Naive B cell (primary cell): ENCODE measurements around the gene ALKBH8. TPM values are rescaled to one million over a fixed set of nuclear protein-coding genes. Genes with fewer than 3 reads are reported as not detected.
A peak's percentile ranks its signal among the peaks of the same experiment; 100 is the strongest.
"Not testable (repeated sequence)": the region's sequence is repeated elsewhere in the genome, so short reads cannot be mapped to it uniquely, and the experiment has no call there.

Source experiments
- ATAC-seq, 2 donors: fragments of 150-1000 bp; cut with Tn5 transposase; 2 replicates each; pipeline ENCODE4 v1.10.0; 2021; ENCODE audit warnings: low read depth in 2 of 2, mild to moderate bottlenecking in 2 of 2, moderate library complexity in 2 of 2
- DNase-seq: peaks from one replicate; pipeline ENCODE4 v3.0.0; 2022
- H3K27ac Mint-ChIP-seq, 6 donors: one replicate each; pipeline ENCODE4 v1.8.0; 2020 to 2022; ENCODE audit warnings: mild to moderate bottlenecking in 6 of 6, mixed read lengths in 6 of 6, moderate library complexity in 5 of 6, inconsistent platforms in 2 of 6
- H3K27me3 Mint-ChIP-seq, 3 donors: one replicate each; pipeline ENCODE4 v1.8.0; 2021 to 2022; ENCODE audit warnings: mixed read lengths in 3 of 3, mild to moderate bottlenecking in 1 of 3
- H3K36me3 Mint-ChIP-seq, 2 donors: one replicate each; pipeline ENCODE4 v1.8.0; 2020 to 2022; ENCODE audit warnings: mixed read lengths in 2 of 2, inconsistent platforms in 1 of 2, mild to moderate bottlenecking in 1 of 2
- H3K4me1 Mint-ChIP-seq, 3 donors: one replicate each; pipeline ENCODE4 v1.8.0; 2020 to 2022; ENCODE audit warnings: mixed read lengths in 3 of 3, inconsistent platforms in 1 of 3, mild to moderate bottlenecking in 1 of 3, moderate library complexity in 1 of 3
- H3K4me3 Mint-ChIP-seq, 8 donors: one replicate each; pipeline ENCODE4 v1.8.0; 2020 to 2022; ENCODE audit warnings: mild to moderate bottlenecking in 8 of 8, mixed read lengths in 8 of 8, moderate library complexity in 8 of 8, inconsistent platforms in 2 of 8
- H3K9me3 Mint-ChIP-seq, 7 donors: one replicate each; pipeline ENCODE4 v1.8.0; 2020 to 2022; ENCODE audit warnings: mixed read lengths in 7 of 7, mild to moderate bottlenecking in 5 of 7, inconsistent platforms in 2 of 7, moderate library complexity in 1 of 7
- polyA plus RNA-seq, 6 donors: library from polyadenylated mRNA; unstranded; fragments of 300-500 nt; fragmentation: Illumina TruSeq; gene quantifications; one replicate each; pipeline ENCODE4 v1.2.3, GENCODE V29; 2021; ENCODE audit warnings: low read depth in 6 of 6

ALKBH8 gene
- polyA plus RNA-seq, 6 donors from 2014 or later: 3.8 to 13.0 (median 8.7) TPM

DNA sequence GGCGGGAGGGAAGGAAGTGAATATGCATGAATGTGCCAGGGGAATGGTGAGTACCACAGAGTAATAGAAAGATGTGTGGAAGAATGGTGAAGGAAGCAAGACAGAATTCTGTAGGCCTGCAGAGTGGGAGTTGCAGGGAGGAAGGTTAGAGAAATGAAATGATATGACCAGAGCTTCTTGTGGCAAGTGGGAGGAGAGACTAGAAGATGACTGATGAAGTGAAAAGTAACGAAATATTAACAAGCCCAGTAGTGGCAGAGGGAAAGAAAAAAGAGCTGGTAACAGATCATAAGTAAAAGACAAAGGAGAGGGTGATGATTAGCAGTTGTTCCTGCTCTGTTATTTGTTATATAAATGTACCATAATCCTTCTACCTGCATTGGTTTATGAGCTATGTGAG, 1.0 kb upstream of the ALKBH8 start:
- Mint-ChIP-seq H3K9me3 (no peaks in the 10 kb centered on the region), H3K27me3 (no peaks in the 10 kb centered on the region), H3K4me3 (peak overlapping the region; percentile 91 to 96 (median 93)), H3K27ac (peak overlapping the region in 4 of 6 donors; percentile 75 to 97 (median 88)), H3K4me1 (peaks cover 39 to 57% (median 43%) of the 10 kb centered on the region in 3 donors), H3K36me3 (no peaks in the 10 kb centered on the region)
- ATAC-seq (no peak), DNase-seq (no peak)

GRCh38 chr11:107565955-107566501, 493 bp upstream of the ALKBH8 start:
- peak overlapping the region; percentile 91 to 96 (median 93) for H3K4me3 Mint-ChIP-seq
- not testable (repeated sequence) for ATAC-seq, H3K9me3 Mint-ChIP-seq, H3K36me3 Mint-ChIP-seq, DNase-seq, H3K27me3 Mint-ChIP-seq
- H3K4me1 Mint-ChIP-seq: peaks cover 39 to 57% (median 43%) of the 10 kb centered on the region in 3 donors
- H3K27ac Mint-ChIP-seq: peak overlapping the region; percentile 80 to 97 (median 92)

- DNase-seq (no peak), ATAC-seq (no peak)
- peak overlapping the region; percentile 84 to 97 (median 94) for H3K27ac Mint-ChIP-seq
- peaks cover 0 to 3% of the 10 kb centered on the region in 2 donors for H3K36me3 Mint-ChIP-seq
- H3K27me3 Mint-ChIP-seq: no peaks in the 10 kb centered on the region
- H3K9me3 Mint-ChIP-seq: no peaks in the 10 kb centered on the region
- peaks cover 39 to 57% (median 43%) of the 10 kb centered on the region in 3 donors for H3K4me1 Mint-ChIP-seq
- H3K4me3 Mint-ChIP-seq: peak overlapping the region; percentile 91 to 96 (median 93)
Measured at GRCh38 chr11:107564877-107565218, 687 bp downstream of the ALKBH8 start.

- H3K27me3 Mint-ChIP-seq: no peaks in the 10 kb centered on the region
- peaks cover 0 to 11% of the 10 kb centered on the region in 2 donors for H3K36me3 Mint-ChIP-seq
- no peak for ATAC-seq
- DNase-seq: peak; percentile 37
- H3K9me3 Mint-ChIP-seq: no peaks in the 10 kb centered on the region
- H3K4me3 Mint-ChIP-seq: peak overlapping the region in 3 of 8 donors; percentile 26 to 94 (median 45)
- H3K4me1 Mint-ChIP-seq: peaks cover 39 to 57% (median 43%) of the 10 kb centered on the region in 3 donors
- H3K27ac Mint-ChIP-seq: peak overlapping the region in 3 of 6 donors; percentile 56 to 90 (median 66)
Measured at GRCh38 chr11:107563702-107564101, 1.8 kb downstream of the ALKBH8 start.

- Mint-ChIP-seq H3K4me1 (peaks cover 33 to 50% (median 34%) of the 10 kb centered on the region in 3 donors), H3K27ac (peak overlapping the region in 3 of 6 donors; percentile 59 to 94 (median 79)), H3K36me3 (peaks cover 0 to 11% of the 10 kb centered on the region in 2 donors), H3K9me3 (no peaks in the 10 kb centered on the region), H3K4me3 (peak overlapping the region in 1 of 8 donors; percentile 50), H3K27me3 (no peaks in the 10 kb centered on the region)
- no peak for DNase-seq
- no peak for ATAC-seq
Measured at GRCh38 chr11:107562647-107563208, 2.8 kb downstream of the ALKBH8 start.

- H3K4me3 Mint-ChIP-seq: no peak overlapping the region
- no peak for ATAC-seq
- H3K36me3 Mint-ChIP-seq: peaks cover 0 to 11% of the 10 kb centered on the region in 2 donors
- DNase-seq: no peak
- peaks cover 26 to 44% (median 26%) of the 10 kb centered on the region in 3 donors for H3K4me1 Mint-ChIP-seq
- no peaks in the 10 kb centered on the region for H3K27me3 Mint-ChIP-seq
- no peaks in the 10 kb centered on the region for H3K9me3 Mint-ChIP-seq
- peak overlapping the region in 2 of 6 donors; percentile 38 to 59 for H3K27ac Mint-ChIP-seq
Measured at GRCh38 chr11:107561688-107562087, 3.8 kb downstream of the ALKBH8 start.

DNA sequence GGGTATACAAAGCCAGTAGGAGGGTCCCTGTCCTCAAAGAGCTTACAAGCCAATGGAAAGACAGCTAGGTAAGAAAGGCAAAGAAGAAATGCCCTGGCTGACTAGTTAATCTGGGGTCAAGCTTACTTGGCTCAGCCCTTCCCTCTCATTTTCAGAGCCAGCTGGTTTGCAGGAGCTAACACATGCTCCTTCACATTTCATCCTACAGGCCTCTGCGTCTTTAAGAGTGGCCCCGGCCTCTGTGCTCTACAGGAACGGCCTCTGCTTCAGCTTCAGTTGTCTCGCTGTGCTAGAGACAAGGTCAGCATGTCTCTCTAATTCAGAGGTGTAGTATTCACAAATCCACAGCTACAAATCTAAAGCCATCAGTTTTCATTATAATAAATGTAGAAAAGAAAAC, 15.2 kb downstream of the ALKBH8 start:
- Mint-ChIP-seq H3K36me3 (peaks cover 0 to 12% of the 10 kb centered on the region in 2 donors), H3K4me1 (peaks cover 0 to 4% (median 0%) of the 10 kb centered on the region in 3 donors), H3K9me3 (no peaks in the 10 kb centered on the region), H3K27me3 (no peaks in the 10 kb centered on the region), H3K27ac (peak overlapping the region in 1 of 6 donors; percentile 70), H3K4me3 (no peak overlapping the region)
- no peak for ATAC-seq
- DNase-seq: no peak

DNA sequence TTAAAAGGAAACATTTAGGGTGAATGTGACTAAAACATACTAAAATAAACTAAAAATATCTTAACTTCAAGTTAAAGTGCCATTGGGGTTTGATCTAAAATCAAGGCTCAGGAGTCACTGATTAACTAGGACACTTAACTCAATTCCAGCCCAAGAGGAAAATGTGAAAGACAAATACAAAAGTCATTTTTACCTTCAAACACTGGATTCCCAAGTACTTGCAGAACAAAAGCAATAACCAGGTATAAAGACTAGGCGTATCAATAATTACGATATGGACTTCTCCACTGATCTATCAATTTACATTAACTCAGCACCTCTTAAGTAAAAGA, 15.6 kb downstream of the ALKBH8 start:
- Mint-ChIP-seq H3K27ac (no peak overlapping the region), H3K9me3 (no peaks in the 10 kb centered on the region), H3K27me3 (no peaks in the 10 kb centered on the region), H3K4me3 (no peak overlapping the region), H3K36me3 (peaks cover 0 to 12% of the 10 kb centered on the region in 2 donors), H3K4me1 (peaks cover 0 to 4% (median under 1%) of the 10 kb centered on the region in 3 donors)
- ATAC-seq (no peak), DNase-seq (no peak)

DNA sequence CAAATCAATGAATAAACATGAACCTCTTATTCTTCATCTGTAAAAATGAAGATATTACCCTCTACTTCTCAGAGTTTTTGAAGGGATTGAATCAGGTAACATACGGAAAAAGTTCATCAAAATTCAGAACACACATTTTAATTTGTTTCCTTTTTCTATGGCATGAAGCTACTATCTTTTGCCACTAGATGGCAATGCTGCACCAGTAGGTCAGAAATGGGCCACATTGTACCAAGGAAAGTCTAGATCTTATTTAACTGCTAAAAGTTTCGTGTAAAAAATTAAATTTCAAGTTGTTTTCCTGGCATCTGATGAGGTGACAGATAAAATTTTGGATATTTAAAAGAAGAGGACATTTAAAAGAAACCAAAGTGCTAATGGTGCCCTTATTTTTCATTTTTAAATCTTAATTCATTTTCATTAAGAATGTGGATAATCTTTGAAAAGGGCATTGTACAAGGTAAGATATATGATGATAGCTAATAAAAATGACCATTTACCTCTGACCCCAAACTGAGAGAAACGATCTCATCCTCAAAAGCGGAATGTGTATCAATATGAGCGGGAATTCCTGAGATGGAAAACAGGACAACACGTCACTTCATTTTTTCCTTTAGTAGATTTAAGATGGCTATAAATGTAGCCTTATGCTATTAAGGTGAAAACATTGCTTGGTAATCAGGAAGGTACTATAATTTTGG, 16.1 kb downstream of the ALKBH8 start:
- no peak overlapping the region for H3K4me3 Mint-ChIP-seq
- no peaks in the 10 kb centered on the region for H3K9me3 Mint-ChIP-seq
- H3K27me3 Mint-ChIP-seq: no peaks in the 10 kb centered on the region
- no peak for ATAC-seq
- H3K27ac Mint-ChIP-seq: no peak overlapping the region
- H3K4me1 Mint-ChIP-seq: peaks cover 0 to 7% (median 6%) of the 10 kb centered on the region in 3 donors
- peaks cover 0 to 12% of the 10 kb centered on the region in 2 donors for H3K36me3 Mint-ChIP-seq
- peak; percentile 26 for DNase-seq

- Mint-ChIP-seq H3K27me3 (no peaks in the 10 kb centered on the region), H3K9me3 (no peaks in the 10 kb centered on the region), H3K27ac (no peak overlapping the region), H3K4me1 (peaks cover 0 to 7% (median 6%) of the 10 kb centered on the region in 3 donors), H3K36me3 (peaks cover 0 to 7% of the 10 kb centered on the region in 2 donors), H3K4me3 (no peak overlapping the region)
- ATAC-seq (no peak), DNase-seq (no peak)
Measured at GRCh38 chr11:107547961-107548360, 17.6 kb downstream of the ALKBH8 start.

GRCh38 chr11:107545101-107545514, 20.4 kb downstream of the ALKBH8 start:
- ATAC-seq (no peak), DNase-seq (no peak)
- Mint-ChIP-seq H3K36me3 (peaks cover 0 to 5% of the 10 kb centered on the region in 2 donors), H3K4me3 (no peak overlapping the region), H3K27ac (no peak overlapping the region), H3K4me1 (peaks cover 0 to 7% (median 6%) of the 10 kb centered on the region in 3 donors), H3K9me3 (no peaks in the 10 kb centered on the region), H3K27me3 (no peaks in the 10 kb centered on the region)

DNA sequence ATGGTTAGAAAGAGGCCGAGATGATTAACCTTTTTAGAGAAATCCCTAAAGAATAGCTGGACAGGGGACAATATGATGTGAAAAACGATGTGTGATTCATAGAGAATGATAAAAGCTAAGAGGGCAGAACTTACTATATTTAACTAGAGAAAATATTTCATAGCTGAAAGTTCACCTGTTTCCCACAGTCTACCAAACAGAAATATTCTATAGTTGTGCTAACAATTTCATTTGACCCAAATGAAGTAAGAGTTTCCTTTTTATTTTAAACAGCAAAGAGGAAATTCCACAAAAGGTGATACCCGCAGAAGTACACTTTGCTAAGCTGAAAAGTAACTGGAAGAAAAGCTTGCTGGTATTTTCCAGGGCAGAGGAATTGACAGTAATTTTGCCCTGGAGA, 26.7 kb downstream of the ALKBH8 start:
- H3K27ac Mint-ChIP-seq: no peak overlapping the region
- peaks cover 26 to 27% of the 10 kb centered on the region in 2 donors for H3K36me3 Mint-ChIP-seq
- no peak overlapping the region for H3K4me3 Mint-ChIP-seq
- no peaks in the 10 kb centered on the region for H3K27me3 Mint-ChIP-seq
- DNase-seq (no peak), ATAC-seq (no peak)
- H3K4me1 Mint-ChIP-seq: no peaks in the 10 kb centered on the region
- H3K9me3 Mint-ChIP-seq: peaks cover 0 to 6% (median 4%) of the 10 kb centered on the region in 7 donors

DNA sequence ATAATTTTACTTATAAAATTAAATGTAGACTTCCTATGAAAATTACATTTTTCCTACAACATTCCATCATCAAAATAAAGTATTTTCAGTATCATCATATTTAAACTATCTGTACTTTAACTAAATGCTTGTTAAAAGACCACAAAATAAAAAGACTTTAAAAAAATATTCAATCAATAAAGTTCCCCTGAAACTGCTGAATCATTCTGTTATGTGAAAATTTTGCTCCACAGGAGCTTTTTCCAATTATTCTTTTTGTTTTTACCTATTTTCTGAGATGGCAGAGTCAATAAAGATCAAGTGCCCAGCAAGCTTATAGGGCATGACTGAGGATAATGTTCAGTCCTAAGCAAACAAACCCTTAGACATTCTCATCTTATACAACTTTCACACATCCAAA, 27.3 kb downstream of the ALKBH8 start:
- H3K4me3 Mint-ChIP-seq: no peak overlapping the region
- DNase-seq (no peak), ATAC-seq (no peak)
- peaks cover 26 to 27% of the 10 kb centered on the region in 2 donors for H3K36me3 Mint-ChIP-seq
- no peak overlapping the region for H3K27ac Mint-ChIP-seq
- H3K27me3 Mint-ChIP-seq: no peaks in the 10 kb centered on the region
- peaks cover 0 to 6% (median 4%) of the 10 kb centered on the region in 7 donors for H3K9me3 Mint-ChIP-seq
- H3K4me1 Mint-ChIP-seq: no peaks in the 10 kb centered on the region

GRCh38 chr11:107537155-107537554, 28.4 kb downstream of the ALKBH8 start:
- not testable (repeated sequence) for H3K4me3 Mint-ChIP-seq, H3K4me1 Mint-ChIP-seq, DNase-seq, H3K27me3 Mint-ChIP-seq, ATAC-seq, H3K27ac Mint-ChIP-seq, H3K9me3 Mint-ChIP-seq
- peaks cover 26 to 32% of the 10 kb centered on the region in 2 donors for H3K36me3 Mint-ChIP-seq
